Choroid plexus epithelial cell (primary cell): ENCODE data around the gene TTYH1.

ENCODE experiments used
- DNase-seq: peaks from one replicate; pipeline ENCODE4 v3.0.0-alpha.2; 2010; ENCODE audit warnings: low read depth
- H3K4me3 ChIP-seq: 2 replicates; pipeline ENCODE4 v1.5.1; 2011; ENCODE audit warnings: low read depth, mild to moderate bottlenecking, control low read depth, low read length, moderate library complexity
- CTCF ChIP-seq: conservative IDR thresholded peaks from 2 replicates; pipeline ENCODE4 v1.5.1; 2011; ENCODE audit warnings: low read depth, mild to moderate bottlenecking, control low read depth, inconsistent platforms, low read length, moderate library complexity

TTYH1 gene

GRCh38 chr19:54389553-54389952 is 25.7 kb upstream of the TTYH1 start:
- no peak for TF ChIP-seq CTCF
- DNase-seq: no peak
- H3K4me3 ChIP-seq: no peak overlapping the region

GRCh38 chr19:54390942-54391577 is 24.2 kb upstream of the TTYH1 start:
- peak; percentile 82 for TF ChIP-seq CTCF
- DNase-seq: peak; percentile 81
- no peak overlapping the region for H3K4me3 ChIP-seq

DNA sequence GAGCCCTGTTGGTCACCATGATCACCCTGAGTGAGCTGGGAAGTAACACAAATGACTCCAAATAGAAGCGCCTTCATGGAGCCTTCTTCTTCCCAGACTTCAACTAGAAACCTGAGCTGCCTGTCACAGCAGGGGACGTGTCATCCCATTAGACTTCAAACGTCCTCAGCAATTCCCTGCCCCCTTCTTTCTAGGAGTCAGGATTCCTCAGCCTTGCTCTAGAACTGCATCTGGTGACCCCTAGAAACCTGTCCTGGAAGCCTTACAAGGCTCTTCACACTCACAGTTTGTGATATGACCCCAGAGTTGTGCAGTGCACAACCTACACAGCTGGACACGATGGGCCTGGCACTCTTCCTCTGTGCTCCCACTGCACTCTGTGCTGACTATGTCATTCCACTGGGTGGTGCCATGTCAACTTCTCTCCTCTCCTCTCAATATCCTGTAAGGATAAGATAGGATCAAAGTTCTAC is 23.6 kb upstream of the TTYH1 start:
- no peak for TF ChIP-seq CTCF
- DNase-seq: no peak
- no peak overlapping the region for H3K4me3 ChIP-seq

GRCh38 chr19:54392105-54392504 is 23.2 kb upstream of the TTYH1 start:
- no peak overlapping the region for H3K4me3 ChIP-seq
- no peak for DNase-seq
- TF ChIP-seq CTCF: no peak

- H3K4me3 ChIP-seq: no peak overlapping the region
- no peak for TF ChIP-seq CTCF
- no peak for DNase-seq
Observed at GRCh38 chr19:54393381-54393780, 21.9 kb upstream of the TTYH1 start.

DNA sequence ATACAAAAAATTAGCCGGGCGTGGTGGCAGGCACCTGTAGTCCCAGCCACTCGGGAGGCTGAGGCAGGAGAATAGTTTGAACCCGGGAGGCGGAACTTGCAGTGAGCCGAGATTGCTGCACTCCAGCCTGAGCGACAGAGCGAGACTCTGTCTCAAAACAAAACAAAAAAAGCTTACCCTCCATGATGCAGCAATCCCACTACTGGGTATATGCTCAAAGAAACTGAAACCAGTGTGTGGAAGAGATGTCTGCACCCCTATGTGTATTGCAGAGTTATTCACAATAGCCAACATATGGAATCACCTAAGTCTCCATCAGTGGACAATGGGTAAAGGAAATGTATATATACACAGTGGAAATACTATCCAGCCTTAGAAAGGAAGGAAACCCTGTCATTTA is 19.6 kb upstream of the TTYH1 start:
- no peak for TF ChIP-seq CTCF
- DNase-seq: no peak
- H3K4me3 ChIP-seq: no peak overlapping the region

GRCh38 chr19:54399189-54399588 is 16.1 kb upstream of the TTYH1 start:
- no peak for TF ChIP-seq CTCF
- no peak overlapping the region for H3K4me3 ChIP-seq
- no peak for DNase-seq
